G401.6 (cell line): Measurements from ENCODE around the gene ATP2B1.

Source experiments
- FAIRE-seq: peaks from 2 replicates; lab custom pipeline; 2012; peaks lifted over from hg19 to GRCh38; lab: Jason Lieb, UNC

The ATP2B1 gene

GRCh38 chr12:89539426-89540223 is 169.0 kb downstream of the ATP2B1 start:
- FAIRE-seq: no peak

GRCh38 chr12:89538897-89539296 is 169.7 kb downstream of the ATP2B1 start:
- no peak for FAIRE-seq
